DMS79 (cell line): ENCODE measurements around the gene TUNAR.

ENCODE experiments used
- DNase-seq: peaks from one replicate; lab custom pipeline; 2025; lab: John Stamatoyannopoulos, UW

The TUNAR gene

GRCh38 chr14:95876761-95877538, at the start of gene TUNAR:
Gene TUNAR, plus strand, starts transcription at chr14:95876832.
- peak; percentile 37 for DNase-seq

- no peak for DNase-seq
Measured at GRCh38 chr14:95828649-95829265, 47.9 kb upstream of the TUNAR start.

GRCh38 chr14:95829321-95829720, 47.3 kb upstream of the TUNAR start:
- DNase-seq = no peak

GRCh38 chr14:95830386-95830785, 46.2 kb upstream of the TUNAR start:
- no peak for DNase-seq

- no peak for DNase-seq
Measured at GRCh38 chr14:95831041-95831440, 45.6 kb upstream of the TUNAR start.

GRCh38 chr14:95831468-95831867, 45.2 kb upstream of the TUNAR start:
- DNase-seq = no peak

GRCh38 chr14:95832012-95832411, 44.6 kb upstream of the TUNAR start:
- DNase-seq = no peak

- no peak for DNase-seq
Measured at GRCh38 chr14:95833429-95833828, 43.2 kb upstream of the TUNAR start.

GRCh38 chr14:95834496-95834895, 42.1 kb upstream of the TUNAR start:
- no peak for DNase-seq

- no peak for DNase-seq
Measured at GRCh38 chr14:95835121-95835730, 41.4 kb upstream of the TUNAR start.

GRCh38 chr14:95838862-95839261, 37.8 kb upstream of the TUNAR start:
- DNase-seq = no peak

GRCh38 chr14:95840094-95840700, 36.4 kb upstream of the TUNAR start:
- no peak for DNase-seq

- no peak for DNase-seq
Measured at GRCh38 chr14:95841668-95842067, 35.0 kb upstream of the TUNAR start.

- no peak for DNase-seq
Measured at GRCh38 chr14:95849761-95850160, 26.9 kb upstream of the TUNAR start.

- DNase-seq = no peak
Measured at GRCh38 chr14:95850429-95850828, 26.2 kb upstream of the TUNAR start.

- DNase-seq = no peak
Measured at GRCh38 chr14:95855606-95856005, 21.0 kb upstream of the TUNAR start.

- DNase-seq = no peak
Measured at GRCh38 chr14:95857275-95857674, 19.4 kb upstream of the TUNAR start.

GRCh38 chr14:95858893-95859292, 17.7 kb upstream of the TUNAR start:
- DNase-seq = no peak

GRCh38 chr14:95862243-95862642, 14.4 kb upstream of the TUNAR start:
- no peak for DNase-seq

GRCh38 chr14:95863295-95863694, 13.3 kb upstream of the TUNAR start:
- DNase-seq = no peak

- no peak for DNase-seq
Measured at GRCh38 chr14:95869776-95870175, 6.9 kb upstream of the TUNAR start.

GRCh38 chr14:95870772-95871171, 5.9 kb upstream of the TUNAR start:
- DNase-seq = no peak

- peak; percentile 76 for DNase-seq
Measured at GRCh38 chr14:95871531-95871930, 5.1 kb upstream of the TUNAR start.
